WI38 (cell line): ENCODE data around the gene TPM1.

Experiments used
- H3K4me3 ChIP-seq: 2 replicates; pipeline ENCODE4 v1.5.1; 2011; ENCODE audit warnings: low read depth, mild to moderate bottlenecking, control low read depth, low read length
- TF ChIP-seq, protein P1 (sequence below): IDR thresholded peaks from 2 replicates; pipeline ENCODE4 v1.5.1; 2012; ENCODE audit warnings: low read depth, mild to moderate bottlenecking, control low read depth, low read length

Gene TPM1

DNA sequence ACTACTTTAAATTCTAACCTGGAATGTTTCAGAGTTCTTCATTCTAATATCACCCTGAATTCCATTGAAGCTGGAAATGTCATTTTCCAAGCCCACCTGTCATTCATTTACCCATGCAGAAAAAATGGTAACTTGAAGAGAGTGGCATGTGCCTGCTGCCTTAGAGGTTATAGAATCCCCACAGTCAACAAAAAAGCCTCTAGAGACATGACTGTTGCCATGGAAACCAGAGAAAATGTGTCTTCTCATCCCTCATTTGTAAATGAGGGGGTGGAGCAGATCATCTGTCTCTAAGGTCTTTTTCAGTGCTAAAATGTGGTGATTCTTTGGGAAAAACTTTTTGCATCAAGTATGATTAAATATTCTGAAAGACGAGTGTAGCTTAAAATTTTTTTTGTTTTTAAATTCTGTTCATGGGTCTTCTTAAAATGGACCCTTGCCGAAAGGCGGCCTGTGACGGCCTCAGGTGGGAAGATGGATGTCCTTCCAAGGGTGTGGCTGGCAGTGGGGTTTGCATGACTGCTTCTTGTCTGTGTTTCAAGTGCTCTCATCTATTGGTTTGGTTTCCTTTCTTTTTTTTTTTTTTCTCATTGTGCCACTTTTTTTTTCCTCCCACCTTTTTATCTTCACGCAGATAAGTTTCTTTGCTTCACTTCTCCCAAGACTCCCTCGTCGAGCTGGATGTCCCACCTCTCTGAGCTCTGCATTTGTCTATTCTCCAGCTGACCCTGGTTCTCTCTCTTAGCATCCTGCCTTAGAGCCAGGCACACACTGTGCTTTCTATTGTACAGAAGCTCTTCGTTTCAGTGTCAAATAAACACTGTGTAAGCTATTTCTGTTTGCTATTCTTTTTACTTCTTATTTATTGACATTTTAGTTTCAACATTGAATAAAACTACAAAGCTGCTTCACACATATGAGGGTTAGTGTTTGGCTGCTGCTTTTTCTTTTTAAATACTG, 23.0 kb downstream of the TPM1 start:
- H3K4me3 ChIP-seq = no peak overlapping the region

DNA sequence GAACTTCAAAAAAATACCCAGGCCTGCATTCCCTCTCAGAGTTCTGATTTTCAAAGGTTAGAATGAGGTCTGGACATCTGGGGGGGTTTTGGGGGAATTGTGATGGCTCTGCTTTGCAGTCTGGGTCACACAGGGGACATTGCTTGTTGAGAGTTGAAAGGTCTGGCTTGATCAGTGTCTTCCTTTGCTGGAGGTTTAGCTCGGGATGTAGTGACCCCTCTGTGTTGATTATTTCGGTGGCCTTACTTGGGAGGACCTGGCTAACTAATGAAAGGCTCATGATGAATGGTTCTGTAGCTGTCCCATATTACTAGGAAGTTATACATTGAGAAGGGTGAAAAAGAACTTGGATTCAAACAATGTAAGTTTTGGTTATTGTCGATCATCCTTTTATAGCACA, 23.7 kb downstream of the TPM1 start:
- TF ChIP-seq, protein P1, sequence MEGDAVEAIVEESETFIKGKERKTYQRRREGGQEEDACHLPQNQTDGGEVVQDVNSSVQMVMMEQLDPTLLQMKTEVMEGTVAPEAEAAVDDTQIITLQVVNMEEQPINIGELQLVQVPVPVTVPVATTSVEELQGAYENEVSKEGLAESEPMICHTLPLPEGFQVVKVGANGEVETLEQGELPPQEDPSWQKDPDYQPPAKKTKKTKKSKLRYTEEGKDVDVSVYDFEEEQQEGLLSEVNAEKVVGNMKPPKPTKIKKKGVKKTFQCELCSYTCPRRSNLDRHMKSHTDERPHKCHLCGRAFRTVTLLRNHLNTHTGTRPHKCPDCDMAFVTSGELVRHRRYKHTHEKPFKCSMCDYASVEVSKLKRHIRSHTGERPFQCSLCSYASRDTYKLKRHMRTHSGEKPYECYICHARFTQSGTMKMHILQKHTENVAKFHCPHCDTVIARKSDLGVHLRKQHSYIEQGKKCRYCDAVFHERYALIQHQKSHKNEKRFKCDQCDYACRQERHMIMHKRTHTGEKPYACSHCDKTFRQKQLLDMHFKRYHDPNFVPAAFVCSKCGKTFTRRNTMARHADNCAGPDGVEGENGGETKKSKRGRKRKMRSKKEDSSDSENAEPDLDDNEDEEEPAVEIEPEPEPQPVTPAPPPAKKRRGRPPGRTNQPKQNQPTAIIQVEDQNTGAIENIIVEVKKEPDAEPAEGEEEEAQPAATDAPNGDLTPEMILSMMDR = no peak
- H3K4me3 ChIP-seq = no peak overlapping the region

More for the DNA sequence above, 23.0 kb downstream of the TPM1 start:
- TF ChIP-seq, protein P1 = no peak

DNA sequence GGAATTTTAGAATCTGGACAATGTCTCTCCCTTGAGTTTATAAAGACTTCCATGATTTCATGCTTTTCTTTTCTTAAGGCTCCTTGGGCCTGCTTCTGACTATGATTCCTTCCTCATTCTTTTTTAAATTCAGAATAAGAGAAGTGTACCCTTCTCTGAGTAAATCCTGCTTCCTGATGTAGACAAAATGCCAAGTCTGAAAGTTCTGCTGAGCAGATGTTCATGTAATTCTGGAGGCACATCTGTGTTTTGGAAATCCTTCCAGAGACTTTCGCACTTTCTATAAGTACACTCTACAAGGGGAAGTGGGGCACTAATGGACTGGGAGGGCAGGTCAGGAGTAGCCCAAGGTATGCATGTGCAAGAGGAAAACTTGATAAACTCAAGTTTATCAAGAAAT, 24.8 kb downstream of the TPM1 start:
- TF ChIP-seq, protein P1 = no peak
- H3K4me3 ChIP-seq = no peak overlapping the region

DNA sequence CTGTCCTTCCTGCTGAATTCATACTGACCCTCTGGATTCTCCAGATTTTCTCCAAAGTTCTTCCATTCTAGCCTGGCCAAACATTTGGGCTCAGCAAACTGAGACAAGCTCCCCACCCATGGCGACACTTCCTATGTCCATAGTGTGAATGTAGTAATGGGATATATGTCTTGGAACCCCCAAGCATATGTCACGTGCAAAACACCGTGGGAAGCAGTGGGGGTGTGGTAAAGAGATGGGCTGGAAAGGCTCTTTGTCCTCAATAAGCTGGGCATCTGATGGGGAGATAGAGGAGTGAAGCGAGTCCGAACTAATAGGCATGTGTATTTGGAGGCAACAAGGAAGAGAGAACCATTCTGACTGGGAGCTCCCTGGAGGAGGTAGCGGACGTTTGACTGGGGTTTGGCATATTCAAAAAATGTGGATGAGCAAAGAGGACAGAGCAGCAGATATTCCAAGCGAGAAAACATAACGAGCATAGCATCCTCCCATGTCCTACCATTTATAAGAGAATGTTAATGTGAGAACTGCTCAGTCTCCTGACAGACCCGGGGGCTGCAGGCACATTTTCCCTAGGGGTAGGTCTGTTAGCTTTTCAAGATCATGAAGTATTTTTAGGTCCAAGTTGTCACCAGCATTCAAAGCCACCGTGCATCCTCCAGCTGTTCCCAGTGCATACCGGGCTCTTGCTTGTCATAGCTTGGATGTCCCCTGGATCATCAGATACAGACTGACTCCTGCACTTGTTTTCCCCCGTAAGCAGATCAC, 25.6 kb downstream of the TPM1 start:
- no peak overlapping the region for H3K4me3 ChIP-seq

DNA sequence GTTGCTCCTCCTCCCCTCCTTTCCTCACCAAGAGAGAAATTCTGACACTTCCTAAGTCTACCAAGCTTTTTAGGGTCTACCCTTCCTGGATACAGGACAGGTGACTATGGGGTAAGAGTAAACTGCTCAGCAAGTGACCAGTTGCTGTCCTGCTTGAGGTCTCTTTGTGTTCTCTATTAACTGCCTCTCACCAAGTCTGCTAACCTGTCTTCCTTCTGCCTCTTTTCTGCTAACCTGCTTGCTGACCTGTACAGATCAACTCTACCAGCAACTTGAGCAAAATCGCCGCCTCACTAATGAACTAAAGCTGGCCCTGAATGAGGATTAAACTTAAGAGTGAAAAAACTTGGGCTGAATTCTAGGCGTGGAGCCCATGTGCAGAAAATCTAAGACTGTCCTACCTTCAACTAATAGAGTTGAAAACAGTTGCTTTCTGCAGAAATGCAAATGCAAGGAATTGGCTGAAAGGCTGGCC, 27.1 kb downstream of the TPM1 start:
- TF ChIP-seq, protein P1 = no peak
- H3K4me3 ChIP-seq = no peak overlapping the region

More for the DNA sequence above, 25.6 kb downstream of the TPM1 start:
- TF ChIP-seq, protein P1 = no peak

DNA sequence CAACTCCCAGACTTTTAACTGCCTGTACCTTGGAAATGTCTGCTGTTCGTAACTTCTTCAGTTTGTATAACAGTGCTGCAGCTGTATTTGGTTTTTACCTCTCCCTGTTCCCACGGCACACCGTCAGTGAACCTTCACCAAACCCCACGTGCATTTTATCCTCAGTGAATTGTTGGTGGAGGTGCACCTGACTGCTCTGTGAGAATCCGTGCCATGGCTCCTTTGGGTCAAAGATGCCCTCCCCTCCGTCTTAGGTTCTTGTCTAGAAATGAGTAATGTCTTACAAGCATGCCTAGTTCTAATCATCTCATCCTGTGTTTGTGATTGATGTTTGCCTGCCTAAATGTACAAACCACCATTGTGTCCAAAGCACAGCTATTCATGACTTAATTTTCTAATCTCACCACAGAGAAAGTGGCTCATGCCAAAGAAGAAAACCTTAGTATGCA, 28.2 kb downstream of the TPM1 start:
- H3K4me3 ChIP-seq = no peak overlapping the region
- TF ChIP-seq, protein P1 = no peak
